Stomach smooth muscle (tissue), 2 donors: ENCODE measurements around the gene VMAC.

Source experiments
- H3K27ac ChIP-seq: one replicate; pipeline ENCODE4 v1.7.0; 2013; ENCODE audit warnings: mild to moderate bottlenecking, low read length, inconsistent platforms
- H3K27me3 ChIP-seq, 2 donors: one replicate each; pipeline ENCODE4 v1.7.0; 2013; ENCODE audit warnings: low read length in 2 of 2; ENCODE audit not compliant: insufficient read depth in 2 of 2, control insufficient read depth in 1 of 2
- H3K36me3 ChIP-seq, 2 donors: one replicate each; pipeline ENCODE4 v1.7.0; 2013; ENCODE audit warnings: low read length in 2 of 2; ENCODE audit not compliant: control insufficient read depth in 2 of 2, insufficient read depth in 2 of 2
- H3K4me1 ChIP-seq: one replicate; pipeline ENCODE4 v1.7.0; 2013; ENCODE audit warnings: low read length; ENCODE audit not compliant: control insufficient read depth, insufficient read depth
- H3K4me3 ChIP-seq, 2 donors: one replicate each; pipeline ENCODE4 v1.7.0; 2013; ENCODE audit warnings: low read length in 2 of 2
- H3K9ac ChIP-seq, 2 donors: one replicate each; pipeline ENCODE4 v1.7.0; 2013; ENCODE audit warnings: low read length in 2 of 2, mild to moderate bottlenecking in 1 of 2
- H3K9me3 ChIP-seq, 2 donors: one replicate each; pipeline ENCODE4 v1.7.0; 2013; ENCODE audit warnings: low read length in 2 of 2; ENCODE audit not compliant: control insufficient read depth in 2 of 2
- donor health status: healthy.
- donor health status: Pancreatic carcinoma.

The VMAC gene

GRCh38 chr19:5895890-5896289, 8.8 kb upstream of the VMAC start:
- Histone ChIP-seq H3K4me1 (peaks cover 13% of the 10 kb centered on the region), H3K36me3 (peaks cover 12 to 17% of the 10 kb centered on the region in 2 donors), H3K27ac (no peak overlapping the region), H3K9ac (no peak overlapping the region), H3K9me3 (no peaks in the 10 kb centered on the region), H3K27me3 (no peaks in the 10 kb centered on the region), H3K4me3 (no peak overlapping the region)

- H3K4me3 ChIP-seq, result no peak overlapping the region
- peaks cover 15 to 21% of the 10 kb centered on the region in 2 donors for H3K36me3 ChIP-seq
- no peaks in the 10 kb centered on the region for H3K27me3 ChIP-seq
- no peaks in the 10 kb centered on the region for H3K9me3 ChIP-seq
- no peak overlapping the region for H3K27ac ChIP-seq
- H3K9ac ChIP-seq, result no peak overlapping the region
- peaks cover 12% of the 10 kb centered on the region for H3K4me1 ChIP-seq
These were observed 8.2 kb upstream of the VMAC start for GRCh38 chr19:5896365-5897076.

GRCh38 chr19:5897189-5897969, 7.3 kb upstream of the VMAC start:
- H3K4me3 ChIP-seq, result no peak overlapping the region
- no peaks in the 10 kb centered on the region for H3K27me3 ChIP-seq
- H3K27ac ChIP-seq, result no peak overlapping the region
- H3K9me3 ChIP-seq, result no peaks in the 10 kb centered on the region
- peaks cover 8% of the 10 kb centered on the region for H3K4me1 ChIP-seq
- peaks cover 15 to 21% of the 10 kb centered on the region in 2 donors for H3K36me3 ChIP-seq
- H3K9ac ChIP-seq, result no peak overlapping the region

DNA sequence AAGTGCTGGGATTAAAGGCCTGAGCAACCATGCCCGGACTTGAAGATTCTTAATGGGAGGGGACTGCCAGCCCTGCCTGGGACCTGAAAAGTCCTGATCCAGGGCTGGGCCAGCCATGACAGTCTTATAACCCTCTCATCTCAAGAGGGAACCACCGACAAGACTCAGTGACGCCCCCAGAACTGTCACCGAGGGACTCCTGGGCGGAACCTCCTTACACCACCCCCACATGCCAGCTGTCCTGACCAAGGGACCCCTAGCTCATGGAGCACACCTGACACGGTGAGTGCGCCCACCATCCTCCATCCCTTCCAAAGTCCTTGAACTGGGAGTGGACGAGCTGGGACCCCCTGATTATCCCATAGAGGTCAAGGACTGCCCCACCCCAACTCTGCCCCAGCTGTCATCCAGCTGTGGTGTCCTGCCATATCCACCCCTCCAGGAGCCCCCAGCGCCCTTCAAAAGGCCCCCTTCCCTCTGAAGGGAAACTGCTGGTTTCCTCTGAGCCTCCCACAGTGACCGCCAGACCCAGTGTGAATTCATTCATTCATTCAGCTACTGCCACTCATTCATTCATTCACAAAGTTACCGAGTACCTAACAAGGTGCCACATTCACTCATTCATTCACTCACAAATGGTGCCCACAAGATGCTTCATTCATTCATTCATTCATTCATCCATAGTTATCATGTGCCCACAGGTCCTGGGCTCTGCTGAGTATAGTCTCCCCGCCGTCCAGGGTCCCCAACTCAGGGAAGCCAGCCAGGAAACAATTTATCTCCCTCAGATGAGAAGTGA, 4.7 kb upstream of the VMAC start:
- Histone ChIP-seq H3K9ac (no peak overlapping the region), H3K27me3 (no peaks in the 10 kb centered on the region), H3K4me1 (peaks cover 26% of the 10 kb centered on the region), H3K4me3 (no peak overlapping the region), H3K36me3 (peaks cover 15 to 18% of the 10 kb centered on the region in 2 donors), H3K27ac (no peak overlapping the region), H3K9me3 (no peaks in the 10 kb centered on the region)

DNA sequence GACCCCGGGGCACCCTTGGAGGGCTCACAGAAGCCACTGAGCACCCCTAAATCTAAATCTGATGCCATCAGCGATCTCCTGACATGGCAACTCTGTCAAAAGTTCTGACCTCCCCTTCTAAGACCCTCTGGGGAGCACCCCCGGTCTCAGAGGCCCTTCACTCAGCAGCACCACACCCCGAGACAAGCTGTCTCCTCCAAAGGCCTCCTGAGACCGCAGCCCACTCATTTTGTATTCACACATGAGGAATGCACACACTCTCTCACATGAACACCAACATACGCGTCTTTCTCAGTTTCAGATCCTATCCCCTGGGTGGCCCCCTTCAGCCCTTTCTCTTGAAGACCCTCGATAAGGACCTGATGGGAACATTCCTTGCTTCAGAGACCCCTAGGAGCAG, 3.7 kb upstream of the VMAC start:
- Histone ChIP-seq H3K9ac (no peak overlapping the region), H3K27me3 (no peaks in the 10 kb centered on the region), H3K4me1 (peaks cover 35% of the 10 kb centered on the region), H3K9me3 (no peaks in the 10 kb centered on the region), H3K4me3 (no peak overlapping the region), H3K27ac (no peak overlapping the region), H3K36me3 (peaks cover 9 to 10% of the 10 kb centered on the region in 2 donors)

GRCh38 chr19:5903056-5903623, 1.5 kb upstream of the VMAC start:
- Histone ChIP-seq H3K27ac (peak overlapping the region; percentile 96), H3K9ac (peak overlapping the region; percentile 98 to 100), H3K27me3 (no peaks in the 10 kb centered on the region), H3K4me1 (peaks cover 41% of the 10 kb centered on the region), H3K9me3 (no peaks in the 10 kb centered on the region), H3K36me3 (peaks cover 6 to 9% of the 10 kb centered on the region in 2 donors), H3K4me3 (peak overlapping the region; percentile 98)

DNA sequence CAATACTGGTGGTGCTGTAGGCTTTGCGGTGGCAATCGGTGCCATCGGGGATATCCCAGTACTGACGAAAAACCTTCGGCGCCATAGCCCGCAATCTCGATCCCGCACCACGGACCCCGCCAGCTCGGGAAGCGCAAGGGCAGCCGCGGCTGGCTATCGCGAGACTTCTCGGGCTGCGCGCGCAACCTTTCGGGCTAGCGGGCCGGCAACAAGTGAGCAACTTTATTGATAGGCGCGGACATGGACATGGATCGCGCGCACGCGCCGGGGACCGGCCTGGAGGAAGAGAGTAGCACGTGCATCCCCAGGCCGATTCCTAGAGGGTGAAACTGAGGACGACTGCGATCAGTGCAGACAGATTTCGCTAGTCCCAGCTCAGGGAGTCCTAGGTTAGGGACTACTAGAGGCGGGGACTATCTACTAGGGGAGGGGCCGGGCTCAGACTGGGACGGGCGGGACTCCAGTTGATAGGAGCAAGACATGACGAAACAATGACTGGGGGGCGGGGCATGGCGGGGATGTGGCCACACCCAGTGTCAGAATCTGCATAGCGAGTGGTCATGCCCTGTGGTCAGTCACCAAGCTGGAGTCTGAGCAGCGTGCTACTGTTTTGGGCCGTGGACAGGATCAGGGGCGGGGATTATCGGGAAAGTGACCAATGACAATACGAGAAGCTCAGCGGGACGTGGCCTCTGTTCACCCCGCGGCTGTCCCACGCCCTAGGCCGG, 884 bp upstream of the VMAC start, which contains the start of gene NDUFA11:
Gene NDUFA11, minus strand, starts transcription at position 167 of the 728 bp plus-strand sequence. Its CDS starts 82 bp downstream, at position 85.
- peak within 1 kb of the TSS; percentile 96 for H3K27ac ChIP-seq
- H3K4me1 ChIP-seq, result peaks cover 41% of the 10 kb centered on the region
- H3K4me3 ChIP-seq, result peak within 1 kb of the TSS; percentile 98
- H3K9ac ChIP-seq, result peak within 1 kb of the TSS; percentile 98 to 100
- H3K9me3 ChIP-seq, result no peaks in the 10 kb centered on the region
- peaks cover 6 to 9% of the 10 kb centered on the region in 2 donors for H3K36me3 ChIP-seq
- H3K27me3 ChIP-seq, result no peaks in the 10 kb centered on the region

DNA sequence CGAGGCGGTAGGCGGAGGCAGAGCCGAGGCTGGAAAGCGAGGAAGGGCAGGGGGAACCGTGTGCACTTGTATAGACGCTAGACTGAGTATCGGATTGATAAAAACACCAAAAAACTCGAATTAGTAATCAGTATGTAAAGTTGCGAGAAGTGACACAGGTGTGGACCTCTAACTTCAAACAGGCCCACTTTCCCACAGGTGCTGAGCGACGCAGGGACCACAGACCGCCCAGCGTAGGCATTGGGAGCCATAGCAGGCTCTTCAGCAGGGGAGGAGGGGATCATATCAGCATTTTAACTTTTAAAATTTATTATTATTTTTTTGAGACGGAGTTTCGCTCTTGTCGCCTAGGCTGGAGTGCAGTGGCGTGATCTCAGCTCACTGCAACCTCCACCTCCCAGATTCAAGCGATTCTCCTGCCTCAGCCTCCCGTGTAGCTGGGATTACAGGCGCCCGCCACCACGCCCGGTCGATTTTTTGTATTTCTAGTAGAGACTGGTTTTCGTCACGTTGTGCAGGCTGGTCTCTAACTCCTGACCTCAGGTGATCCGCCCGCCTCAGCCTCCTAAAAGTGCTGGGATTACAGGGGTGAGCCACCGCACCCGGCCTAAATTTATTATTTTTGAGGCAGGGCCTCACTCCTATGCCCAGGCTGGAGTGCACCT, 574 bp downstream of the VMAC start:
- Histone ChIP-seq H3K27ac (peak overlapping the region; percentile 62), H3K4me3 (peak overlapping the region; percentile 88 to 98)

GRCh38 chr19:5907241-5907640, 2.6 kb downstream of the VMAC start:
- Histone ChIP-seq H3K4me1 (peaks cover 36% of the 10 kb centered on the region), H3K36me3 (peaks cover 3 to 8% of the 10 kb centered on the region in 2 donors), H3K27me3 (no peaks in the 10 kb centered on the region), H3K9me3 (no peaks in the 10 kb centered on the region), H3K27ac (no peak overlapping the region), H3K4me3 (no peak overlapping the region), H3K9ac (no peak overlapping the region)

More for the DNA sequence above, 574 bp downstream of the VMAC start:
- Histone ChIP-seq H3K27me3 (no peaks in the 10 kb centered on the region), H3K9ac (peak overlapping the region; percentile 80 to 88), H3K36me3 (peaks cover 8 to 15% of the 10 kb centered on the region in 2 donors), H3K9me3 (no peaks in the 10 kb centered on the region), H3K4me1 (peaks cover 41% of the 10 kb centered on the region)
